Activated naive CD4-positive, alpha-beta T cell treated with anti-CD3 and anti-CD28 coated beads, Interleukin-2, amount 10 ng/mL, durations not matched to agents 7 days and 5 days (primary cell): ENCODE data around the gene SUN3.
"Not testable (repeated sequence)": the region's sequence is repeated elsewhere in the genome, so short reads cannot be mapped to it uniquely, and the experiment has no call there.

Source experiments
- CTCF ChIA-PET: fragments of 350-600 bp; sonication (Branson Sonifier 250); formaldehyde crosslinking; loops from one replicate; lab custom pipeline; 2021; ENCODE audit warnings: antibody characterized with exemption; lab: Charles Lee
- DNase-seq: peaks from one replicate; pipeline ENCODE4 v3.0.0-alpha.2; 2020
- H3K27ac Mint-ChIP-seq: one replicate; pipeline ENCODE4 v1.8.0; 2021; ENCODE audit warnings: mild to moderate bottlenecking, moderate library complexity, mixed read lengths
- H3K27me3 Mint-ChIP-seq: one replicate; pipeline ENCODE4 v1.8.0; 2021; ENCODE audit warnings: mild to moderate bottlenecking, mixed read lengths
- H3K36me3 Mint-ChIP-seq: one replicate; pipeline ENCODE4 v1.8.0; 2021; ENCODE audit warnings: mixed read lengths
- H3K4me1 Mint-ChIP-seq: one replicate; pipeline ENCODE4 v1.8.0; 2021; ENCODE audit warnings: mixed read lengths
- H3K4me3 Mint-ChIP-seq: one replicate; pipeline ENCODE4 v1.8.0; 2021; ENCODE audit warnings: mild to moderate bottlenecking, moderate library complexity, mixed read lengths
- H3K9me3 Mint-ChIP-seq: one replicate; pipeline ENCODE4 v1.8.0; 2021; ENCODE audit warnings: mixed read lengths

Gene SUN3

GRCh38 chr7:48009954-48010353, 19.0 kb downstream of the SUN3 start:
- Mint-ChIP-seq H3K4me1 (no peaks in the 10 kb centered on the region), H3K27me3 (peaks cover 8% of the 10 kb centered on the region), H3K4me3 (no peak overlapping the region), H3K36me3 (no peaks in the 10 kb centered on the region), H3K27ac (no peak overlapping the region), H3K9me3 (no peaks in the 10 kb centered on the region)
- no peak for DNase-seq
- CTCF ChIA-PET: no interaction called here

- CTCF ChIA-PET: no interaction called here
- H3K27ac Mint-ChIP-seq: no peak overlapping the region
These were observed 19.6 kb downstream of the SUN3 start for GRCh38 chr7:48009257-48009656.

GRCh38 chr7:48006866-48007265, 22.0 kb downstream of the SUN3 start:
- Mint-ChIP-seq H3K27ac (no peak overlapping the region), H3K4me1 (no peaks in the 10 kb centered on the region), H3K4me3 (no peak overlapping the region), H3K27me3 (peaks cover 12% of the 10 kb centered on the region), H3K36me3 (no peaks in the 10 kb centered on the region), H3K9me3 (no peaks in the 10 kb centered on the region)
- DNase-seq: no peak
- CTCF ChIA-PET: no interaction called here

More at GRCh38 chr7:48009257-48009656, 19.6 kb downstream of the SUN3 start:
- Mint-ChIP-seq H3K36me3 (no peaks in the 10 kb centered on the region), H3K9me3 (no peaks in the 10 kb centered on the region), H3K4me1 (no peaks in the 10 kb centered on the region), H3K27me3 (peaks cover 12% of the 10 kb centered on the region), H3K4me3 (no peak overlapping the region)
- no peak for DNase-seq

DNA sequence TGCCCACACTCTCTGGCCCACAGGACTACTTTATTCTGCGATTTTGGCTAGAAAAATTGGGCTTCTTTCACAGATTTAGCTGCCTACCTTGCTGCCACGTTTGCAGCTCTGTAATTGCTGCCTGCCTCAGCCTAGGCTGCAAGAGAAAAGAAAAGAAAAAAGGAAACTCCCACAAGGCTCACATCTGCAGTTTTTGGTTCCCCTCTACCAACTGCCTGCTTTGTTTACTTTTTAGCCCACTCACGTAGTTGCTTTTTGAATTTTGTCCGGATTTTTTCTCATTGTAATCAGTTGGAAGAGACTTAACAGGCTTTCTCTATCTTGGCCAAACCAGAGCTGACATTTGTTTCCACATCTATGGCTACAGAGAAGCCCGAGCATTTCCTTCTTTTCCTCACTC, 24.3 kb downstream of the SUN3 start:
- Mint-ChIP-seq H3K27me3 (peaks cover 9% of the 10 kb centered on the region), H3K36me3 (no peaks in the 10 kb centered on the region), H3K9me3 (peaks cover 2% of the 10 kb centered on the region), H3K4me3 (no peak overlapping the region), H3K4me1 (no peaks in the 10 kb centered on the region), H3K27ac (no peak overlapping the region)
- no peak for DNase-seq
- CTCF ChIA-PET: no interaction called here

DNA sequence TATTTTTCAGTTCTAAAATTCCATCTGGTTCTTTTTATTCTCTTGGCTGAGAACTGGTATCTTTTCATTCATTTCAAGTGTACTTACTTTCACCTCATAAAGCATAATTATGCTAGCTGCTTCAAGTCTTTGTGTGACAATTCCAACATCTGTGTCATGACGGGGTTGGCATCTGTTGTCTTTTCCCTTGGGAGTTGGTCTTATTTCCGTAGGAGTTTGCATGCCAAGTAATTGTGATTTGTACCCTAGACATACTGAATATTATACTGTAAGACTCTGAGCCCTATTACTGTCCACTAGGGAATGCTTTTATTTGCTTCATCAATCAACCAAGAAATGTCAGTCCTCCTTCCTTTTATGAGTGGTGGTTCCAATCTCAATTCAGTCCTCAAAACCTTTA, 24.9 kb downstream of the SUN3 start:
- peaks cover 5% of the 10 kb centered on the region for H3K27me3 Mint-ChIP-seq
- H3K27ac Mint-ChIP-seq: no peak overlapping the region
- H3K9me3 Mint-ChIP-seq: peaks cover 2% of the 10 kb centered on the region
- no peaks in the 10 kb centered on the region for H3K36me3 Mint-ChIP-seq
- H3K4me1 Mint-ChIP-seq: no peaks in the 10 kb centered on the region
- DNase-seq: no peak
- CTCF ChIA-PET: no interaction called here
- H3K4me3 Mint-ChIP-seq: no peak overlapping the region

DNA sequence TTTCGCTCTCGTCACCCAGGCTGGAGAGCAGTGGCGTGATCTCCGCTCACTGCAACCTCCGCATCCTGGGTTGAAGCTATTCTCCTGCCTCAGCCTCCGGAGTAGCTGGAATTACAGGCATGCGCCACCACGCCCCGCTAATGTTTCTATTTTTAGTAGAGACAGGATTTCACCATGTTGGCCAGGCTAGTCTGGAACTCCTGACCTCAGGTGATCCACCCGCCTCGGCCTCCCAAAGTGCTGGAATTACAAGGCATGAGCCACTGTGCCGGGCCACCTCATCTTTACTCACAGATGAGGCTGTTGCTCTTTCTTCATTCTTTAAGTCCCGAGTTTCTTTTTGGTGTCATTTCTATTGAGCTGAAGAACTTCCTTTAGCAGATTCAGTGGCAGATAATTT, 28.7 kb downstream of the SUN3 start:
- H3K27me3 Mint-ChIP-seq, H3K36me3 Mint-ChIP-seq, CTCF ChIA-PET, DNase-seq, H3K9me3 Mint-ChIP-seq, H3K27ac Mint-ChIP-seq, H3K4me3 Mint-ChIP-seq, H3K4me1 Mint-ChIP-seq: not testable (repeated sequence)

DNA sequence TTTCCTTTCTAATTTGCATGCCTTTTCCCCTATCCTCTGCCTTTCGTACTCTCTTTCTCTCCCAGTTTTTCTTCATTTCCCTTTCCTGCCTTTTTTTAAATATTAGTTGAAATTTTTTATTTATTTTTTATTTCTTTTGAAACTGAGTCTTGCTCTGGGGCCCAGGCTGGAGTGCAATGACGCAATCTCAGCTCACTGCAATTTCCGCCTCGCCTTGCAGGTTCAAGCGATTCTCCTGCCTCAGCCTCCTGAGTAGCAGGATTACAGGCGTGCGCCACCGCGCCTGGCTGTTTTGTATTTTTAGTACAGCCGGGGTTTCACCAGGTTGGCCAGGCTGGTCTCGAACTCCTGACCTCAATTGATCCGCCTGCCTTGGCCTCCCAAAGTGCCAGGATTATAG, 29.5 kb downstream of the SUN3 start:
- Mint-ChIP-seq H3K36me3 (no peaks in the 10 kb centered on the region), H3K9me3 (peaks cover 4% of the 10 kb centered on the region), H3K27ac (no peak overlapping the region), H3K4me3 (no peak overlapping the region), H3K27me3 (peaks cover 1% of the 10 kb centered on the region), H3K4me1 (no peaks in the 10 kb centered on the region)
- CTCF ChIA-PET: no interaction called here
- no peak for DNase-seq

DNA sequence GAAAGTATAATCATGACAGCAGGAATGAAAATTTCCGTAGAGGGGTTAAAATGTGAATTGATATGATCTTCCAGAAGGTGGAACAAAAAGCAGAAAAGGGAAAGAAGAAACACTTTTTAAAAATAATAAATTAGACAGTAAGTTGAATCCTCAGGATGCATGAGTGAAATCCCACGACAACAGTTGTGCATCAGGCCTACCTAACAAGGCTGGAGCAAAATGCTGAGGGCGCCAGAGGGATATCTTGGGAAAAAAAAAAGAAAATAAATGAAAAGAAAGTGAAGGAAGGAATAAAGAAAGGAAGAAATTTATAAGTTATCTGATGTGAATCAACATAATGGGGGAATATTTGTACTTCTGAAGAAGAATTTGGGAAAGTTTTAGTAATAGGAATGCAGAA, 36.5 kb downstream of the SUN3 start:
- Mint-ChIP-seq H3K27ac (peak overlapping the region; percentile 91), H3K4me1 (peaks cover 23% of the 10 kb centered on the region), H3K27me3 (no peaks in the 10 kb centered on the region), H3K36me3 (peaks cover 2% of the 10 kb centered on the region), H3K9me3 (peaks cover 2% of the 10 kb centered on the region), H3K4me3 (peak overlapping the region; percentile 79)
- DNase-seq: no peak
- CTCF ChIA-PET: interaction anchor here (0.7 to 3.5 kb wide), 14 partner anchors 10 to 162 kb away, joined by 3 to 84 read pairs (median 6); partner anchors contain the start of gene UPP1

DNA sequence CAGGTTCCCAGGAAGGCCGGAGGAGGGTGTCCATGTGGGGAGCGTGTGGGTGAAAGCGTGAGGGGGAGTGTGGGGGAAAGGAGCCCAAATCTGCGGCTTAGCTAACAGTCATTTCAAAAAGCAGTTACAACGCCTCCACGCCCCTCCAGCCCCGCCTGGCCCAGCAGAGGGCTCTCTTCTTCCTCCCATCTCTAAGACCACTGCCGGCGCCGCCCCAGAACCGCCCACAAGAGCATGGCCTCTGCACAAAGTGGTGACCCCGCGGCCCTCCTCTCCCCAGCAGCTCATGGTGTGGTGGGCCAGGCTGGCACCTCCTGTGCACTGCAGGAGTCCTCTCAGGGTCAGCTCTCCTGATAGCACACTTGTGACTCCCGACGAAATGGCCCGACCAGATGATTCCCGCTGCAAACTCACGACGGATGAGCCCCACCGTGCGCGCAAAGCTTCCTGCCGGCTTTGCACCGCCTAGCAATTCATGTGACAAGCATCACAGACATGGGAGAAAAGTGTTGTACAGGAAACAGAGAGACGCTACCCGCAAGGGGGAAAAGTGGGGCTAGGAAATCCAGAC, 37.1 kb downstream of the SUN3 start:
- peak; percentile 94 for DNase-seq
- H3K4me3 Mint-ChIP-seq: peak overlapping the region; percentile 79
- peak overlapping the region; percentile 91 for H3K27ac Mint-ChIP-seq
- peaks cover 2% of the 10 kb centered on the region for H3K9me3 Mint-ChIP-seq
- peaks cover 23% of the 10 kb centered on the region for H3K4me1 Mint-ChIP-seq
- CTCF ChIA-PET: interaction anchor here (0.7 to 3.5 kb wide), 23 partner anchors 9 to 163 kb away, joined by 3 to 84 read pairs (median 4); partner anchors contain the start of gene UPP1
- H3K27me3 Mint-ChIP-seq: no peaks in the 10 kb centered on the region
- peaks cover 2% of the 10 kb centered on the region for H3K36me3 Mint-ChIP-seq

DNA sequence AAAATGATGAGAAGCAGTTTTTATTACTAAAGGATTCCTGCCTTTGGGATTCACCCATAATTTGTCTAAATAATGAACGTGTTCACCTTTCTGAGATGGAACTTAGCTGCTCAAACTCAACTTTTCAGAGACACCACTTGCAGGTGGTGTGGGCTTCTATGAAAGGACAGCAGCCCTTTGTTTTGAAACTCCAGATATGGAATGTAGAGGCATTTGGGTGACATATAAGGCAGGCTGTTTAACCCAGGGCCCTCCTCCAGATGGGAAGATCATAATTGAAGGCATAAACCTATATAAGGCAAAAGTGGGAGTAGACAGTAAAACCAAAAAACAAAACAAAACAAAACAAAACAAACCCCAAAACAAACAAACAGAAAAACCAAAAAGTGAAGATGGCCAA, 37.6 kb downstream of the SUN3 start:
- peaks cover 2% of the 10 kb centered on the region for H3K9me3 Mint-ChIP-seq
- DNase-seq: no peak
- H3K4me3 Mint-ChIP-seq: peak overlapping the region; percentile 79
- peaks cover 2% of the 10 kb centered on the region for H3K36me3 Mint-ChIP-seq
- H3K27me3 Mint-ChIP-seq: no peaks in the 10 kb centered on the region
- H3K4me1 Mint-ChIP-seq: peaks cover 23% of the 10 kb centered on the region
- peak overlapping the region; percentile 91 for H3K27ac Mint-ChIP-seq
- CTCF ChIA-PET: interaction anchor here (0.7 to 3.5 kb wide), 19 partner anchors 8 to 164 kb away, joined by 3 to 84 read pairs (median 4); partner anchors contain the start of gene UPP1

DNA sequence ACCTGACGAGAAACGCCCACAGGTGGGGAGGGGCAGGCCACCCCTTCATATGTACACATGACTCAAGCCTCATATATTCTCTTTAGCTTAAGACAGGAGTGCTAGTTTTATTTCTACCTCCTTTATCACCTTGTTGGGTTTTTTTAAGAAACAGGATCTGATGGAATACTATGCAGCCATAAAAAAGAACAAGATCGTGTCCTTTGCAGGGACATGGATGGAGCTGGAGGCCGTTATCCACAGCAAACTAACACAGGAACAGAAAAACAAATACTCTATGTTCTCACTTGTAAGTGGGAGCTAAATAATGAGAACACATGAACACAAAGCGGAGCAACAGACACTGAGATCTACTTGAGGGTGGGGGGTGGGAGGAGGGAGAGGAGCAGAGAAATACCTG, 38.3 kb downstream of the SUN3 start:
- DNase-seq: no peak
- Mint-ChIP-seq H3K4me1 (peaks cover 23% of the 10 kb centered on the region), H3K4me3 (peak overlapping the region; percentile 13), H3K9me3 (peaks cover 2% of the 10 kb centered on the region), H3K27ac (peak overlapping the region; percentile 59), H3K36me3 (peaks cover 2% of the 10 kb centered on the region), H3K27me3 (no peaks in the 10 kb centered on the region)
- CTCF ChIA-PET: interaction anchor here (1.0 to 3.5 kb wide), 10 partner anchors 8 to 164 kb away, joined by 4 to 84 read pairs (median 8); no protein-coding TSS in a partner anchor

DNA sequence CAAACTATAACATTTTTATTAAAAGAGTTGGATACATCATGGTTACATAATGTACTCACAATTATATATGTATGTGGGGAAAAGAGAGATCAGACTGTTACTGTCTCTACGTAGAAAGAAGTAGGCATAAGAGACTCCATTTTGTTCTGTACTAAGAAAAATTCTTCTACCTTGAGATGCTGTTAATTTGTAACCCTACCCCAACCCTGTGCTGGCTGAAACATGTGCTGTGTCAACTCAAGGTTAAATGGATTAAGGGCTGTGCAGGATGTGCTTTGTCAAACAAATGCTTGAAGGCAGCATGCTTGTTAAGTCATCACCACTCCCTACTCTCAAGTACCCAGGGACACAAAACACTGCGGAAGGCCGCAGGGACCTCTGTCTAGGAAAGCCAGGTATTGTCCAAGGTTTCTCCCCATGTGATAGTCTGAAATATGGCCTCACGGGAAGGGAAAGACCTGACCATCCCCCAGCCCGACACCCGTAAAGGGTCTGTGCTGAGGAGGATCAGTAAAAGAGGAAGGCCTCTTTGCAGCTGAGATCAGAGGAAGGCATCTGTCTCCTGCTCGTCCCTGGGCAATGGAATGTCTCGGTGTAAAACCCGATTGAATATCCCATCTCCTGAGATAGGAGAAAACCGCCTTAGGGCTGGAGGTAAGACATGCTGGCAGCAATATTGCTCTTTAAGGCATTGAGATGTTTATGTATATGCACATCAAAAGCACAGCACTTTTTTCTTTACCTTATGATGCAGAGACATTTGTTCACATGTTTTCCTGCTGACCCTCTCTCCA, 39.1 kb downstream of the SUN3 start:
- not testable (repeated sequence) for H3K27ac Mint-ChIP-seq, H3K9me3 Mint-ChIP-seq, H3K27me3 Mint-ChIP-seq, DNase-seq, H3K4me3 Mint-ChIP-seq, H3K36me3 Mint-ChIP-seq
- peaks cover 23% of the 10 kb centered on the region for H3K4me1 Mint-ChIP-seq
- CTCF ChIA-PET: interaction anchor here (0.7 to 3.5 kb wide), 5 partner anchors 12 to 120 kb away, joined by 4 to 84 read pairs (median 10); no protein-coding TSS in a partner anchor

DNA sequence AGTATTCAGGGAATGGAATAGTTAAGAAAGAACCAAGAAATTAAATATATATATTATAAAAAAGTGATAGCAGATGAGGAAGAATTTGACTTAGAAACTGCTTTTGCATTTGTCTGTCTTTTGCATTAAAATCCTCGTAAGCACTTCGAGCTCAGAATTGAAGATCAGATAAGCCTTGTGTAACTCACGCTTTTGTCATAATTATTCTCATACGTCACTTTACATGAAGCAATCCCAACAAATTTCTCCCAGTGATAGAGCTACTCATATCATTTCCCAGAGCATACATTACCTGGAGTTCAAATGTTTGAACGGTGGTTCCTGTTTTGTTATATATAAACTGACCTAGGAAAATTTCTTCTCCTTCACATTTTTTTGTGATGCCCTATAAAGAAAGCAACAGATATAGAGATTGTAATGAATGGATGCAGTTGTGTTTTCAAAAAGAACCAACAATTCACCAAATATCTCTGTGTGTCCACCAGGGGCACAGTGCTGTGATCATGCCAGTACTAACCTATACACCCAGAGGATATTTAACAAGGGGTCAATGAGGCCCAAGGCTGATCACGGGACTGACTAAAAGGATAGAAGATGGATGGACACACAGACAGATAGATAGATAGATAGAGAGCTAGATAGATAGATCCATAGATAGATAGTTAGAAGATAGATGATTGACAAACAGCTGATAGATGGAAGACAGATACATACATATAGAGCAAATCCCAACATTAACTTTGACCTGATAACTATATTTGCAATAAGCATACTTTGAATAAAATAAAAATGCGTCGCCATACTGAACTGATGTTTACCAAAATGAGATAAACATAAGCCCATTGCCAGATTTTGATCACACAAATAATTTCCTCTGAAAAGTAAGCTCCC, 40.2 kb downstream of the SUN3 start:
- Mint-ChIP-seq H3K4me1 (peaks cover 23% of the 10 kb centered on the region), H3K4me3 (no peak overlapping the region), H3K9me3 (no peaks in the 10 kb centered on the region), H3K27ac (no peak overlapping the region), H3K27me3 (no peaks in the 10 kb centered on the region), H3K36me3 (peaks cover 2% of the 10 kb centered on the region)
- CTCF ChIA-PET: interaction anchor here (0.6 to 2.6 kb wide), 12 partner anchors 11 to 150 kb away, joined by 3 to 23 read pairs (median 4); no protein-coding TSS in a partner anchor
- DNase-seq: no peak

- CTCF ChIA-PET: interaction anchor here (1.1 to 2.1 kb wide), 4 partner anchors 9 to 127 kb away, joined by 3 to 10 read pairs (median 5); no protein-coding TSS in a partner anchor
- Mint-ChIP-seq H3K9me3 (no peaks in the 10 kb centered on the region), H3K36me3 (peaks cover 14% of the 10 kb centered on the region), H3K4me1 (peaks cover 20% of the 10 kb centered on the region), H3K27me3 (no peaks in the 10 kb centered on the region), H3K27ac (no peak overlapping the region), H3K4me3 (no peak overlapping the region)
- no peak for DNase-seq
These were observed 46.3 kb downstream of the SUN3 start for GRCh38 chr7:47982610-47983009.
